Left lung (tissue), 10 donors: ENCODE results near the gene WDR59. TPM values are rescaled to one million over a fixed set of nuclear protein-coding genes. Genes with fewer than 3 reads are reported as not detected.

Experiments used
- ATAC-seq: fragments of 200-7000 bp; cut with Tn5 transposase; one replicate; pipeline ENCODE4 v1.9.1; 2020; ENCODE audit warnings: moderate library complexity
- DNase-seq, 4 donors: peaks; one replicate each; pipeline ENCODE4 v3.0.0-alpha.2; 2013 to 2020
- H3K27ac ChIP-seq, 2 donors: fragments of 200-600 bp; sonication (generic) in 1 of 2; one replicate each; pipeline versions ENCODE4 v1.5.0 to v1.8.0; 2020 to 2021
- H3K27me3 ChIP-seq, 2 donors: fragments of 200-600 bp; sonication (generic) in 1 of 2; one replicate each; pipeline versions ENCODE4 v1.5.0 to v1.8.0; 2020 to 2021
- H3K36me3 ChIP-seq, 2 donors: fragments of 200-600 bp; sonication (generic) in 1 of 2; one replicate each; pipeline versions ENCODE4 v1.5.0 to v1.8.0; 2020 to 2021
- H3K4me1 ChIP-seq, 2 donors: fragments of 200-600 bp; one replicate each; pipeline ENCODE4 v1.8.0; 2021
- H3K4me3 ChIP-seq, 2 donors: fragments of 200-600 bp; sonication (generic) in 1 of 2; one replicate each; pipeline versions ENCODE4 v1.5.0 to v1.8.0; 2020 to 2021; ENCODE audit warnings: mild to moderate bottlenecking in 1 of 2
- H3K9me3 ChIP-seq, 2 donors: fragments of 200-600 bp; sonication (generic) in 1 of 2; one replicate each; pipeline versions ENCODE4 v1.5.0 to v1.8.0; 2020 to 2021
- intact Hi-C, 2 donors: fragments of 100-400 bp; cut with DNase I; formaldehyde crosslinking; loops; one replicate each; pipeline versions ENCODE4 v1.11.2 to v1.14.2; 2022
- polyA plus RNA-seq, 6 donors: library from polyadenylated mRNA; unstranded; fragments of 120-200 nt; gene quantifications; one replicate each; pipeline ENCODE4 v1.2.1, GENCODE V29; 2013; ENCODE audit not compliant: insufficient read length in 6 of 6
- total RNA-seq, 2 donors: library from RNA; stranded (reverse); fragmentation: NEBNext Ultra II Directional; extraction: Animal tissue kit (Norgen Biotek cat#: 25700); gene quantifications; one replicate each; pipeline ENCODE4 v1.2.1, GENCODE V29; 2021
- TF ChIP-seq, protein P1 (sequence below), 2 donors: fragments of 200-600 bp; sonication (generic) in 1 of 2; IDR thresholded peaks; one replicate each; pipeline versions ENCODE4 v1.5.0 to v1.8.0; 2021; ENCODE audit warnings: antibody characterized with exemption in 2 of 2
- donor health status: DM: no; HTN: yes; CAD: no.
- donor health status: DM: no; HTN: no; CAD: no.

WDR59 gene
- total and polyA plus RNA-seq, 8 donors: 46.9 to 113 (median 97.6) TPM

DNA sequence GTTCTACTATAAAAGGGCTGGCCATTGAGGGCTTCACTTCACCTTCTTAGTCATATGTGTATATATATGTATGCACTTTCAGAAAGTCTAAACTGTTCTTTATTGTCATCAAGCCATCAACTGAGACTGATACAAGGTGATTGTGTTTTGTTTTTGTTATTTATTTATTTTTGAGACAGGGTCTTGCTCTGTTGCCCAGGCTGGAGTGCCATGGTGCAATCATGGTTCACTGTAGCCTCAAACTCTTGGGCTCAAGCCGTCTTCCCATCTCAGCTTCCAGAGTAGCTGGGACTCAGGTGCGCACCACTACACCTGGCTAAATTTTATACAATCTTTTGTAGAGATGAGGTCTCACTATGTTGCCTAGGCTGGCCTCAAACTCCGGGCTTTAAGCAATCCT is 19.5 kb upstream of the WDR59 start:
- Histone ChIP-seq H3K4me1 (peaks cover 6 to 53% of the 10 kb centered on the region in 2 donors), H3K27ac (no peak overlapping the region), H3K9me3 (no peaks in the 10 kb centered on the region), H3K4me3 (no peak overlapping the region), H3K36me3 (no peaks in the 10 kb centered on the region), H3K27me3 (peaks cover 0 to 13% of the 10 kb centered on the region in 2 donors)
- TF ChIP-seq, protein P1, sequence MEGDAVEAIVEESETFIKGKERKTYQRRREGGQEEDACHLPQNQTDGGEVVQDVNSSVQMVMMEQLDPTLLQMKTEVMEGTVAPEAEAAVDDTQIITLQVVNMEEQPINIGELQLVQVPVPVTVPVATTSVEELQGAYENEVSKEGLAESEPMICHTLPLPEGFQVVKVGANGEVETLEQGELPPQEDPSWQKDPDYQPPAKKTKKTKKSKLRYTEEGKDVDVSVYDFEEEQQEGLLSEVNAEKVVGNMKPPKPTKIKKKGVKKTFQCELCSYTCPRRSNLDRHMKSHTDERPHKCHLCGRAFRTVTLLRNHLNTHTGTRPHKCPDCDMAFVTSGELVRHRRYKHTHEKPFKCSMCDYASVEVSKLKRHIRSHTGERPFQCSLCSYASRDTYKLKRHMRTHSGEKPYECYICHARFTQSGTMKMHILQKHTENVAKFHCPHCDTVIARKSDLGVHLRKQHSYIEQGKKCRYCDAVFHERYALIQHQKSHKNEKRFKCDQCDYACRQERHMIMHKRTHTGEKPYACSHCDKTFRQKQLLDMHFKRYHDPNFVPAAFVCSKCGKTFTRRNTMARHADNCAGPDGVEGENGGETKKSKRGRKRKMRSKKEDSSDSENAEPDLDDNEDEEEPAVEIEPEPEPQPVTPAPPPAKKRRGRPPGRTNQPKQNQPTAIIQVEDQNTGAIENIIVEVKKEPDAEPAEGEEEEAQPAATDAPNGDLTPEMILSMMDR (IDR thresholded peaks at IDR 0.05): no peak
- intact Hi-C loops: loop anchor here in 1 of 2 donors (10.0 kb wide), 1 partner anchor 100 kb away; no protein-coding TSS in a partner anchor
- DNase-seq (no peak), ATAC-seq (no peak)

DNA sequence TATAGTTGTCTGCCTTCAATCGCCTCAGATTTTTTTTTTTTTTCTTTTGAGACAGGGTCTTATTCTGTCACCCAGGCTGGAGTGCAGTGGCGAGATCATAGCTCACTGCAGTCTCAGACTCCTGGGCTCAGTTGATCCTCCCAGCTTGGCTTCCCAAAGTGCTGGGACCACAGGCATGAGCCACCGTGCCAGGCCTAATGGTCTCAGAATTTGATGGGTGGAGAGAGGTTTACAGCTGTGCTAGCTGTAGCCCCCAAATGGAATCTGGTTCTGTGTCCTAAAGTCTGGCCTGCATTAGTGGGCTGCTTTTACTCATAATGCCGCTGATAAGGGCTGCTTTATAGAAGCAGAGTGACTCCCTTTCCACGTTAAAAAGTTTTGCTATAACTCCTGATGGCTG is 19.0 kb upstream of the WDR59 start:
- TF ChIP-seq, protein P1 (IDR thresholded peaks at IDR 0.05): no peak
- ATAC-seq: no peak
- Histone ChIP-seq H3K27ac (no peak overlapping the region), H3K4me1 (peaks cover 6 to 49% of the 10 kb centered on the region in 2 donors), H3K9me3 (no peaks in the 10 kb centered on the region), H3K36me3 (no peaks in the 10 kb centered on the region), H3K27me3 (peaks cover 0 to 15% of the 10 kb centered on the region in 2 donors), H3K4me3 (no peak overlapping the region)
- no peak for DNase-seq
- intact Hi-C loops: loop anchor here (2.0 to 10.0 kb wide), 2 partner anchors 101 to 105 kb away; no protein-coding TSS in a partner anchor

- Histone ChIP-seq H3K4me1 (peaks cover 6 to 46% of the 10 kb centered on the region in 2 donors), H3K36me3 (no peaks in the 10 kb centered on the region), H3K4me3 (peak overlapping the region in 1 of 2 donors; percentile 71), H3K9me3 (no peaks in the 10 kb centered on the region), H3K27me3 (peaks cover 0 to 15% of the 10 kb centered on the region in 2 donors), H3K27ac (no peak overlapping the region)
- intact Hi-C loops: loop anchor here (2.0 to 10.0 kb wide), 2 partner anchors 102 to 106 kb away; no protein-coding TSS in a partner anchor
- ATAC-seq: no peak
- DNase-seq: no peak
- TF ChIP-seq, protein P1 (IDR thresholded peaks at IDR 0.05): no peak
These were observed 17.6 kb upstream of the WDR59 start for GRCh38 chr16:75002474-75002873.

DNA sequence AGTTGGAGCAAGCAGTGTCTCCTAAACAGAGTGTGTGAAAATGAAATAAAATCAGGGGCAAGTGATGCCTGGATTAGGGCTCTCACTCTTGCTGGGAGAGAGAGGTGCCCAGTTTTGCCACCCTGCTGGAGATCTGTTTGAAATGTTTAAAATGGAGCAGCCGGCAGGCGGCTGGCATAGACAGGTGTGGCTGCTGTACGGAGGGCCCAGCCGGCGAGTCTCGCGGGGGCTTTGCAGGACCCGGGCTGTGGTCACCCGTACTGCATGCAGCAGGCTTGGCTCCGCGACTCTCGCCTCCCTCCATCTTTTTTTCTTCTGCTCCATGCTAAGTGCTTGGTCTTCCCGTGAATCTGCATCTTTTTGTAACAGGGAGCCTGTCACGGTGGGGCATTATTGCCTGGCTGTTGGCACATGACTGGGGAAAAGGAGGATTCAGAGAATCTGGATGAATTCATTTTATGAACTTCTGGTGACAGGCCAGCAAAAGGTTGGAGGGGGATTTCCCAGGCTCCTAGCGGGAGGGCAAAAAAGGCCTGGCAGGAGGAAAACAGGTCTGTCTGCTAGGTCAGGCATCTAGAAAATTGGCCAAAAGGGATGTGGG is 15.7 kb upstream of the WDR59 start:
- Histone ChIP-seq H3K4me1 (peaks cover 3 to 46% of the 10 kb centered on the region in 2 donors), H3K27me3 (peaks cover 0 to 15% of the 10 kb centered on the region in 2 donors), H3K36me3 (no peaks in the 10 kb centered on the region), H3K4me3 (peak overlapping the region; percentile 71 to 92), H3K27ac (peak overlapping the region; percentile 4 to 79), H3K9me3 (no peaks in the 10 kb centered on the region)
- intact Hi-C loops: loop anchor here in 1 of 2 donors (10.0 kb wide), 1 partner anchor 104 kb away; no protein-coding TSS in a partner anchor
- DNase-seq (no peak), ATAC-seq (no peak)
- TF ChIP-seq, protein P1 (IDR thresholded peaks at IDR 0.05): no peak

DNA sequence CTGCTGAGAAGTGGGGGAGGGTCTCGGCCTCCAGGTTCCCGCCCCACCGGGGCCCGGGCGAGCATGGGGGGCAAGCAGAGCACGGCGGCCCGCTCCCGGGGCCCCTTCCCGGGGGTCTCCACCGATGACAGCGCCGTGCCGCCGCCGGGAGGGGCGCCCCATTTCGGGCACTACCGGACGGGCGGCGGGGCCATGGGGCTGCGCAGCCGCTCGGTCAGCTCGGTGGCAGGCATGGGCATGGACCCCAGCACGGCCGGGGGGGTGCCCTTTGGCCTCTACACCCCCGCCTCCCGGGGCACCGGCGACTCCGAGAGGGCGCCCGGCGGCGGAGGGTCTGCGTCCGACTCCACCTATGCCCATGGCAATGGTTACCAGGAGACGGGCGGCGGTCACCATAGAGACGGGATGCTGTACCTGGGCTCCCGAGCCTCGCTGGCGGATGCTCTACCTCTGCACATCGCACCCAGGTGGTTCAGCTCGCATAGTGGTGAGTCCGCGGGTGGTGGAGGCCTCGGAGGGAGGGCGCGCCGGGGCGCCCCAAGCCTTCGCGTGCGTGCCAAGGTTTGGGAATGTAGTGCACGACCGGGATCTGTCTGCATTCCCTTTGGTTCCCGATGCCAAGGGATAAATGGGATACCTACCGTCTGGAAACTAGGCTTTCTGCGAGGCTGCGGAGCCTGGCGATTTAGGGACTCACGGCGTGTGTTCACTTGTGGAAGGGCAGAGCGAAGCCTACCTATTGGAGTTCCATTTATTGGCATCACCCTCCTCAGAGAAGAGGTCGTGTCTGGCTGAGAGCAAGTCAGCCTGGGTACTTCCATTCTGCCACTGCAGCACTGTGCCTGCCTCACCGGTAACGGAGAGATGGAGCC is 14.9 kb upstream of the WDR59 start:
- DNase-seq (peak; percentile 36 to 84 (median 49)), ATAC-seq (peak; percentile 22)
- peaks cover 0 to 15% of the 10 kb centered on the region in 2 donors for H3K27me3 ChIP-seq
- peak overlapping the region; percentile 78 to 79 for H3K27ac ChIP-seq
- intact Hi-C loops: loop anchor here in 1 of 2 donors (10.0 kb wide), 1 partner anchor 105 kb away; no protein-coding TSS in a partner anchor
- peaks cover 3 to 46% of the 10 kb centered on the region in 2 donors for H3K4me1 ChIP-seq
- no peaks in the 10 kb centered on the region for H3K36me3 ChIP-seq
- TF ChIP-seq, protein P1 (IDR thresholded peaks at IDR 0.05): no peak
- H3K9me3 ChIP-seq: no peaks in the 10 kb centered on the region
- peak overlapping the region; percentile 71 to 92 for H3K4me3 ChIP-seq
